Stimulated activated CD4-positive, alpha-beta T cell treated with anti-CD3 and anti-CD28 coated beads, Interleukin-4, amount 100 ng/mL, for 48 hours (primary cell): ENCODE results near the gene CAMTA2.

ENCODE experiments used
- DNase-seq, 2 donors: peaks; one replicate each; pipeline ENCODE4 v3.0.0-alpha.2; 2020; ENCODE audit warnings: low read depth in 2 of 2

CAMTA2 gene

DNA sequence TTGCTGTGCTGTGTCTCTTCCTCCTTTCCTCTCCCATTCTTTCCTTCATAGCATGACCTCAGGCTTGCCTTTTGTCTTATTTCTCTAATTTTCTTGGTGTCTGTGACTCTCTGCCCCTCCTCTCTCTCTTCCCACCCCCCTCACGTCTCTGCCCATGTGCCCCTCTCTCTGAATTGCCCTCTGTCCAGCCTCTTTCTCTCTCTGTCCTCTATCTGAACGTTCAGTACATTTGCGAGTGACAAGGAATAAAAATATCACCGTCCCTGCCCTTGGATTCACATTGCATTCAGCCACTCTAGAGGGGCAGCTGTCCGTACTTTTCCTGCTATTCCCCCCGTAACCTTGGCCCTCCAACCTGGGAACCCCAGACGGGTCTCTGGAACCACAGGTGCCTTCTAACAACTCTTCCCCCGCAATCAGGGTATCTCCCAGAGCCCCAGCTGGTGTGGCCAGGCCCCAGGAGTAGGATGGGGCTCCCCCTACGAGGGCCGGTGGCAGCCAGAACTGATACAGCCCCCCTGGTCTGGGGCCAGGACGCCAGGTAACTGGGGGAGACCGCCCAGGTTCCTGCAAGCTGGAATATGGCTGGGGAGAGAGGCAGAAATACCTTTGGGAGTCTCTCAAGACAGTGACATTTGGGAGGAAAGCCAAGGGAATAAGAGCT lies 12.1 kb upstream of the CAMTA2 start:
- no peak for DNase-seq

- DNase-seq = no peak
Observed at GRCh38 chr17:4998732-4999429, 11.4 kb upstream of the CAMTA2 start.

GRCh38 chr17:4998027-4998731 lies 10.7 kb upstream of the CAMTA2 start:
- DNase-seq = no peak

GRCh38 chr17:4997302-4998026 lies 10.0 kb upstream of the CAMTA2 start, which contains the start of the genes INCA1 and KIF1C:
Gene INCA1 (minus strand): TSS chr17:4997522. CDS start chr17:4994437, 3,085 bp downstream.
Gene KIF1C (plus strand): TSS chr17:4997950. CDS start chr17:5000247, 2,297 bp downstream.
- peak; percentile 86 to 87 for DNase-seq

- no peak for DNase-seq
Observed at GRCh38 chr17:4994081-4994595, 6.7 kb upstream of the CAMTA2 start.

DNA sequence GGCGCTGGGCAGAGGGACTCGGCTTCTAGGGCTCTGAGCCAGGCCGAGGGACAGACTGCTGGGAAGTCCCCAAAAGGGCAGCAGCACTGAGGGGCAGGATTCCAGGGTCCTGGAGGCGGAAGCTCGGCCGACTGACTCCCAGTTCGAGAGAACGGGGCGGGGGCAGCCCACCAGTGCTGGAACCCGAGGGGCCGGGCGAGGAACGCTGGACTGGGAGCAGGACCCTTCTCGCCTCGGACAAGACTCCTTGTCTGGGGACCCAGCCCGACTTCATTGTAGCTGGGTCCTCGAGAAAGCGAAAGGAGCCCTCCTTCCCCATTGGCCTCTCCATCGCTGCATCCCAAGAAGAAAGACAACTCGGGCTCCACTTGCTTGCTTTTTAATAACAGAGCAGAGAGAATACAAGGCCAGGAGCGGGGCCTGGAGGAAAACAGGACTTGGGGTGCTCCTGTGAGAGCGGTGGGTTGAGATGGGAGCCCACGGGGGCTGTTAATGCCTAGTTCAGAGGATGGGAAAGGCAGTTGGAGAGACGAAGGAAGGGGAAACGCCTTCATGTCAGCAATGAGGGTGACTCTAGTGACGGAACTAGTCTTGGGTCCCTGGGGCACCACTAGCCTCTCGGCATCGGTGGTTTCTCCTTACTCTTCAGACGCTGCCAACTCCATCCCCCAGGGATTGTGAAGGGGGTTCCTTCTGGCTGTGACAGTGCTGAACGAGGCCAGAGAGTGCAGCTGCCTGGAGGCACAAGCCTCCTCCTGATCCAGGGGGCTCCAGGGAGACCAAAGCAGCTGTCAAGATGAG lies 492 bp upstream of the CAMTA2 start:
- no peak for DNase-seq

- no peak for DNase-seq
Observed at GRCh38 chr17:4986403-4986802, 1.1 kb downstream of the CAMTA2 start.

- no peak for DNase-seq
Observed at GRCh38 chr17:4982305-4982704, 5.2 kb downstream of the CAMTA2 start.

GRCh38 chr17:4980644-4981216 lies 6.7 kb downstream of the CAMTA2 start:
- peak in 1 of 2 donors; percentile 25 for DNase-seq

GRCh38 chr17:4978726-4979125 lies 8.7 kb downstream of the CAMTA2 start:
- DNase-seq = no peak

GRCh38 chr17:4974115-4974670 lies 13.3 kb downstream of the CAMTA2 start:
- DNase-seq = no peak

- DNase-seq = no peak
Observed at GRCh38 chr17:4973256-4974114, 14.0 kb downstream of the CAMTA2 start.

GRCh38 chr17:4972752-4973151 lies 14.7 kb downstream of the CAMTA2 start:
- no peak for DNase-seq

GRCh38 chr17:4972322-4972721 lies 15.2 kb downstream of the CAMTA2 start:
- DNase-seq = no peak

DNA sequence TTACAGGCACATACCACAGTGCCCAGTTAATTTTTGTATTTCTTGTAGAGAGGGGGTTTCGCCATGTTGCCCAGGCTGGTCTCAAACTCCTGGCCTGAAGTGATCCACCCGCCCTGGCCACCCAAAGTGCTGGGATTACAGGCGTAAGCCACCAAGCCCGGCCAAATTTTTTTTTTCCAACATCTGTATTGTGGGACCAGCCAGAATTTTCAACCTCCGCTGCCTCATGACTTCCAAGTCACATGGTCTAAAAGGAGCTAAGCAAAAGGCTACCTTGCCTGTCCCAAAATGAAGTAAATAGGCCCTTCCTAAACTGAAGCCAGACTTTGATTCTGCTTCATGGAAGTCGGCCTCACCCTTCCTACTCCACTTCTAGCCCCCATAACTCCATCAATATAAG lies 15.6 kb downstream of the CAMTA2 start:
- no peak for DNase-seq

DNA sequence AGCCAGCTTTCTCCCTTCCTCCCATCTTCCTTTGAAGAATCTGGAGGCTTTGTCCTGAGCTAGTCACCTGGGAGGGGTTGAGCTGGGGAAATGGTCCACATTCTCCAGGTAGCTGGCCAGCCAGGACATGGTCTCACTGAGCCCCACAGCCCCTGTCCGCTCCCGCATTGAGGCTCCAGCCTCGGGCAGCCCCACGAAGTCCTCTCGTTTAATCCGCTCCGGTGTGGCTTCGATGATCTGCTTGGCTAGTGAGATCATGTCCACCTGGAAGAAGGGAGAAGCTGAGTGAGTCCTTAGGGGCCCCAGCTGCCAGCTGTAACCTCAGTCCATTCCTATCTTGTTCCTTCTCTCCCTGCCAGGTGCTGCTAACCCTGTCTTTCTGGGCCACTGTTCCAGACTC lies 17.2 kb downstream of the CAMTA2 start:
- DNase-seq = no peak

- peak; percentile 32 to 42 for DNase-seq
Observed at GRCh38 chr17:4969551-4970173, 17.8 kb downstream of the CAMTA2 start.

GRCh38 chr17:4969047-4969550 lies 18.4 kb downstream of the CAMTA2 start:
- DNase-seq = peak in 1 of 2 donors; percentile 34
